GM18870 (cell line): Measurements from ENCODE around the gene TMEM121.
A peak's percentile ranks its signal among the peaks of the same experiment; 100 is the strongest.

Experiments
- ATAC-seq: cut with Tn5 transposase; IDR thresholded peaks from one replicate; pipeline ENCODE4 v1.9.1; 2021; ENCODE audit warnings: moderate library complexity; ENCODE audit not compliant: unreplicated experiment

The TMEM121 gene

GRCh38 chr14:105525861-105526775 is at the start of gene TMEM121:
Gene TMEM121 (plus strand): TSS chr14:105526583. CDS start chr14:105528835, 2,252 bp downstream.
- no peak for ATAC-seq

DNA sequence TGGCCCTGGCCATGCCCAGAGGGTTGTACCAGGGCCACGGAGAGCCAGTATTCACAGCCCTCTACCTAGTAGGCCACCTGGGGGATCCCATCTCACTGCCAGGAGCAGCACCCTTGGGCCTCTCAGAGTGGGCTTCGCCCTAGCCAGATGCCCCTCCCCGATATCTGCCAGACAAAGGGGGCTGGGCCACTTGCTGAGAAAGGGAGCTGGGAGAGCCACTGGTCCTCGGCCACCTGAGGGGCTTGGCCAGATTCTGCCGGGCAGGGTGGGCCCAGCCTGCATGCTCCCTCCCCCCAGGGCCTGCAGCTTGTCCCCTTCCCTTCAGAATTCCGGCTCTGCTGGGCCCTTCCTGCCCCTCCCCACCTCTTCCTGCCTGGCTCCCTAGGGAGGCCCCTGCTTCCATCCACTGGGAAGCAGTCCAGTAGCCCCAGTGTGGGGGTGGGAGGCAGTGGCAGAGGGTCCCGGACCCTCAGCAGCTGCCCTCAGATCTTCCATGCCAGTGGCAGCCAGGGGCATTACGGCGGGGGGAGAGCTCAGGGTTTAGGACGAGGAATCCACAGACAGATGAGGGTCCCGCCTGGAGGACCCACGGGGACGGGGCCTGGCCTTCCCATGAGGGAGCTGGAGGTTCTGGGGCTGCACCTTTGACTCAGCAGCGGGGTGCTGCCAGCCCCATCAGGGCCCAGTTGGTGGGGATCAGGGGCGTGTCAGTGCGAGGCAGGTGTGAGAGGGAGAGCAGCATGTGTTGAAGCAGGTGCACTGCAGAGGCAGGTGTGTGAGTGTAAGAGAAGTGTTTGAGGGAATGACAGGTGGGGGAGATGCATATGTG is 49.3 kb upstream of the TMEM121 start:
- no peak for ATAC-seq

DNA sequence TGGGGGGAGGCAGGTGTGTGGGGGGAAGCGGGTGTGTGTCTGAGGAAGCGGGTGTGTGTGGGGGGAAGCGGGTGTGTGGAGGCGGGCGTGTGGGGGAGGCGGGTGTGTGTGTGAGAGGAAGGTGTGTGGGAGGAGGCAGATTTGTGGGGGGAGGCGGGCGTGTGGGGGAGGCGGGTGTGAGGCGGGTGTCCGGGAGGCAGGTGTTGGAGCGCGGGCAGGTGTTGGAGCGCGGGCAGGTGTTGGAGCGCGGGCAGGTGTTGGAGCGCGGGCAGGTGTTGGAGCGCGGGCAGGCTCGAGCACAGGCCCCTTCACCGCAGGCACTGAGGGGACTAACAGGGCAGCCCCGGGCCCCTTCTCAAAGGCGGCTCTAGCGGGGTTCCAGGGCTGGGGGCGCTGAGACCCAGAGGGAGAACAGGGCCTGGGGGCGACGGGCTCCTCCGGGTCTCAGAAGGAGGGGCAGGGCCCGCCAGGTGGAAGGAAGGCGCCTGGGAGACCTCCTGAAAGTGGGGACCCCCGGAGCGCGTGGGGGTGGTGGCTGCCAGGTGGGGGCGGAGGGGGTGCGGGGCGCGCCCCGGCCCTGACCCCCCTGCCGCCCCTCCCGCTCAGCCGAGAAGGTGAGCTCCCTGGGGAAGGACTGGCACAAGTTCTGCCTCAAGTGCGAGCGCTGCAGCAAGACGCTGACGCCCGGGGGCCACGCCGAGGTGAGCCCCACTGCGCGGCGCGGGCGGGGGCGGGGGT is 48.6 kb upstream of the TMEM121 start:
- ATAC-seq, result no peak

GRCh38 chr14:105478398-105479251 is 47.8 kb upstream of the TMEM121 start:
- ATAC-seq, result no peak

GRCh38 chr14:105479431-105480158 is 46.8 kb upstream of the TMEM121 start:
- no peak for ATAC-seq

DNA sequence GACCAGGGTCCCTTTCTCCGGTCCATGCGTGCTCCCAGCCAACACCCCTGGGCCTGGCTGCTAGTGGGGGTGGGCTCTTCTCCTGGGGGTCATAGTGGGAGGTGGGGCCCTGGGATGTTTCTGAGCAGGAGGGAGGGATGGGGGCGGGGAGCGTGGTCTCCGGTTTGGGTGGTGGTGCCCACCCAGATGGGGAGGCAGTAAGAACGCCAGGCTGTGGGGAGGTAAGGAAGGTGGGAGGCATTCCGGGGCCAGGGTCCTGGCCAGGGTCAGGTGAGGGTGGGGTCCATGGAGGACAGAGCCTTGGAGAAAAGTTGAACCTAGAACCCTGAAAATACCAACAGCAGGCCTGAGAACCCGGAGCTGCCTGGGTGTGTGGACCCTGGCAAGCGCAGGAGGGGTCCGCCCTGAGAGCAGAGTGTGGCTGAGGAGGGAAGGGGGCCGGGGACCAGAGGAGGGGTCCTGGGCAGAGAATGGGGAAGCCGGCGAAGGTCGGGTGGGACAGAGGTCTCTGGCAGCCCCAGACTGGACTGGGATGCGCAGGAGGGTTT is 46.1 kb upstream of the TMEM121 start:
- ATAC-seq, result no peak

DNA sequence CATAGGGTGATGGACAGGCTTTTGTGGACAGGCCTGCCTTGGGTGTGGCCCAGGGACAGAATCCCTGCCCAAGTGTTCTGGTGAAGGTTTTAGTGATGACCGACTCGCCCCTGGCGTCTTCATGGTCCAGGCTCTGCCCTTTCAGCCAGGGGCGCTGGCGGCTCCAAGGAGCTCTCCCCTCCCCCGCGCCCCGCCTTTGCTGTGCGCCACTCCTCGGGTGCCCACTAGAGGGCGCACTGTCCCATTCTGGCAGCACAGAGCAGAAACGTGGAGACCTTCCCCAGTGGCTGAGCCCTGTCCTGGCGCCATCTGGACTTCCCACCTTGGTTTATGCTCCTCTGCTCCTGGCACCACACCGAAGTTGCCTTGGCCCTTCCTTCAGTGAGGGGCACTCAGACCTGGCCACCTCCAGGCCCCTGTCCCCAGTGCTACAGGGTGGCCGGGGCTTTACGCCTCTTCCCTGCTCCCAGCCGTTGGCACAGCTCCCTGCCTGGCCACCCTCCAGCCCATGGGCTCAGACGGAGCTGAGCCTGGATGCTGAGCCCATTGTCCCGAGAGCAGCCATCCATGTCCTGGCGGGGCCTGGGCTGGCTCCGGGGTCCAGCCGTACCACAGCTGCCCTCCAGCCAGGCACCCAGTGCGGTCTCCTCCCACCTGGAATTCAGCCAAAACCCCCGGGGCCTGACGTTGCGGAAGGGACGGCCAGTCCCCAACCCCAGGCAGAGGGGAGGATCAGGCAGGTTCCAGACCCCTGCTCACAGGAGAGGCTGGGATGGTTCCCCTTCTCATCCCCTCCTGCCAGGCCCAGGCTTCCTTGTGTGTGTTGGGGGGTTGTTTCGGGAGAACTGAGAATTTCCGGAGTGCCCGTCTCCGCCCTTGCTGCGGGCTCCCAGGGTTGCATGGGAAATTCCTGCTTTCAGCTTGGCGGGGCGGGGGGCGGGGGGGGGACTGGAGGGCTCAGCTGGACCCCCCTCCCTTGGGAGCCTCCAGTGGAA is 45.3 kb upstream of the TMEM121 start:
- peak; percentile 46 for ATAC-seq

DNA sequence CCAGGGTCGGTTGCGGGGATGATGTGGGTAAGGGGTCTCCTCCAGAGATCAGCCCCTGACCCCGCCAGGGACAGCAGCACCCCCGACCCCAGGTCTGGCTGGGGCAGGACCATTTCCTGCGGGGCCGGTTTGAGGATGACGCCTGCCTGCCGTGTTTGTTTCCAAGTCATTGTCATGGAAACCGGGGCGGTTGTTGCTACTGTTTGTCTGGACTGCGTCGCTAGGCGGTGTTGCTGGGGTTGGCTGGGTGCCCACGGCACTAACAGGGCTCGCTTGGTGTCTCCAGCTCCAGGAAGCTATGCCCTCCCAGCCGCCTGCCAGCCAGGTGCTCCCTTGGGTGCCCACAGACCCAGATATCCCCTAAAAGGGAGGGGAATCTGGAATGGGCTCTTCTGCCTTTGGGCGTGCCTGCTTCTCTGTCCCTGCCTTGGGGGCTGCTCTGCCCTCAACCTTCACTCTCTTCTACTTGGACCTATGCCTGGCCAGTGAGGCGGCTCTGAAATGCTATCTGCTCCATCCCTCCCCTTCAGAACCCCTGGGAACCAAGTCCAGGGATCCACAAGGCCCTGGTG is 44.4 kb upstream of the TMEM121 start:
- peak; percentile 44 for ATAC-seq

DNA sequence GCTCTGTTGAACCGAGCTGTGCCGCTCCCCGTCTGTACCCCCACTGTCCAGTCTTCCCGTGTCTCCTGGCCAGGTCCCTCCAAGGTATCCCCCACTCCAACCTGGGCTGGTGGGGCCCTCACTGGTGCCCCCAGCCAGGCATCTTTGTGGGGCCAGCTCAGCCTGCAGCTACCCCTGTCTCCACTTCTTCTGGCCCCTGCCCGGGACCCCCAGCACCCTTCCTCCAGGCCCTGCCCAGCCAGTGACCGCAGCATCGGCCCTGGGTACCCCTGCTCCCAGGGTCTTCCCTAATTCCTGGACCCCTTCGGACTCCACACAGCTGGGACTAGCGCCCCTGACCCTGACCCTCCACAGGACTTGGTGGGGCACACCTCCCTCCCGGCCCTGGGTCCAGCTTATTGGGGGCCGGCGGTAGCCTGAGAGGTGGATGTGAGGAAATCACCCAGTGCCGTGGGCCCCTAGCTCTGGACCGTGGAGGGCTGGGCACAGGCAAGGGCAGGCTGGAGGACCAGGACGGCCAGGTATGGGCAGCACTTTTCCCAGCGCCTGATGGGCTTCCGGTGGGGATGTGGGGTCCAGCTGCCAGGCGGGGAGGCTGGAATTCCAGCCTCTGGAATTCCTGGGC is 43.8 kb upstream of the TMEM121 start:
- no peak for ATAC-seq

GRCh38 chr14:105483300-105484068 is 42.9 kb upstream of the TMEM121 start:
- ATAC-seq, result no peak

- ATAC-seq, result no peak
Measured at GRCh38 chr14:105484069-105484996, 42.0 kb upstream of the TMEM121 start.

DNA sequence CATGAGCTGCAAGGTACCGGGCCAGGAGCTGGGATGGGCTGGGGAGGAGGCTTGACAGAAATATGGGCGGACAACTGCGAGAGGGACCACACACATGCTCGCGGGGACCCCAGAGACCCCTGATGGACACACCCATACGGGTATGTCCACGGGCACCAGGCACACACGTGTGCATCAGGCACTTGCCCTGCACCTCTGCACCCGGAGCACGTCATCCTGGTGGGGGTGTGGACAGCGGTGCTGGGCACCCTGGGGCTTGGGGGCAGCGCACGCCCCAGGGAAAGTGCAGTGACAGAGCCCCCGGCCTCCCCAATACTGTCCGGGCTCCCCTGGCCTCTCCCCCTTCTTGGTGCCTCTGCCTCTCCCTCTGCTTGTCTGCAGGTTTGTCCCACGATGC is 41.4 kb upstream of the TMEM121 start:
- ATAC-seq, result no peak

- no peak for ATAC-seq
Measured at GRCh38 chr14:105485739-105486162, 40.6 kb upstream of the TMEM121 start.

- ATAC-seq, result no peak
Measured at GRCh38 chr14:105486163-105486973, 40.0 kb upstream of the TMEM121 start, which contains the start of gene CRIP1. Gene CRIP1 (plus strand): TSS chr14:105486886. CDS start chr14:105487260, 374 bp downstream.
